ENCODE data around the gene HSPA13.

HSPA13 gene

GRCh38 chr21:14382835-14383595, at the start of gene HSPA13:
HSPA13 (minus strand) TSS chr21:14383146; CDS start chr21:14383119, 27 bp downstream.
- TF ChIP-seq Cebpa-rat (IDR thresholded peaks at IDR 0.05): no peak
- Histone ChIP-seq H3K27ac (peak within 1 kb of the TSS; percentile 77 to 93 (median 86)), H3K4me1 (peaks cover 21 to 43% (median 36%) of the 10 kb centered on the region in 10 experiments)

GRCh38 chr21:14418920-14419319, 36.0 kb upstream of the HSPA13 start:
- Histone ChIP-seq H3K27me3 (no peaks in the 10 kb centered on the region), H3K9ac (no peak overlapping the region), H4K20me1 (no peaks in the 10 kb centered on the region), H3K9me3 (replicated peaks in 1 of 11) (peaks cover 36 to 55% (median 47%) of the 10 kb centered on the region in 11 experiments), H3K36me3 (0 out of 22 replicates have a peak, but pooled peaks cover 0 to 4% (median 0%) of the 10 kb centered on the region in 11 experiments), H3K27ac (no peak overlapping the region), H3K4me2 (no peak overlapping the region), H3K4me3 (no peak overlapping the region), H3K4me1 (peaks cover 0 to 19% (median 0%) of the 10 kb centered on the region in 10 experiments; a peak in 8 of 20 replicates)
- TF ChIP-seq Cebpa-rat (IDR thresholded peaks at IDR 0.05): no peak

More at GRCh38 chr21:14382835-14383595, at the start of gene HSPA13:
- peaks cover 0 to 28% (median 14%) of the 10 kb centered on the region in 11 experiments; a peak in 13 of 22 replicates for H4K20me1 ChIP-seq
- H3K4me2 ChIP-seq: peak within 1 kb of the TSS; percentile 85 to 96 (median 90)
- peaks cover 8 to 32% (median 18%) of the 10 kb centered on the region in 11 experiments for H3K36me3 ChIP-seq
- H3K9ac ChIP-seq: peak within 1 kb of the TSS; percentile 84 to 92 (median 87)
- no peaks in the 10 kb centered on the region for H3K9me3 ChIP-seq (replicated peaks in 1 of 11)
- peak within 1 kb of the TSS; percentile 88 to 95 (median 92) for H3K4me3 ChIP-seq
- no peaks in the 10 kb centered on the region for H3K27me3 ChIP-seq

GRCh38 chr21:14414932-14415508, 32.1 kb upstream of the HSPA13 start:
- H3K9me3 ChIP-seq (replicated peaks in 1 of 11): peaks cover 31 to 42% (median 35%) of the 10 kb centered on the region in 11 experiments
- no peak for TF ChIP-seq Cebpa-rat (IDR thresholded peaks at IDR 0.05)
- H3K27ac ChIP-seq: peak overlapping the region in 1 of 11 experiments; percentile 3; a peak in 2 of 22 replicates
- H3K4me3 ChIP-seq: no peak overlapping the region
- peaks cover 0 to 28% (median 0%) of the 10 kb centered on the region in 10 experiments; a peak in 8 of 20 replicates for H3K4me1 ChIP-seq
- H3K9ac ChIP-seq: no peak overlapping the region
- no peaks in the 10 kb centered on the region for H4K20me1 ChIP-seq
- no peaks in the 10 kb centered on the region for H3K27me3 ChIP-seq
- H3K36me3 ChIP-seq: 0 out of 22 replicates have a peak, but pooled peaks cover 0 to 4% (median 0%) of the 10 kb centered on the region in 11 experiments
- H3K4me2 ChIP-seq: peak overlapping the region in 6 of 11 experiments; percentile 6 to 74 (median 44); a peak in 8 of 22 replicates

- Histone ChIP-seq H3K27me3 (no peaks in the 10 kb centered on the region), H3K9ac (no peak overlapping the region), H3K9me3 (replicated peaks in 1 of 11) (peaks cover 0 to 6% (median 0%) of the 10 kb centered on the region in 11 experiments; a peak in 1 of 22 replicates), H3K4me2 (no peak overlapping the region), H3K36me3 (no peaks in the 10 kb centered on the region), H3K4me3 (no peak overlapping the region), H3K4me1 (0 out of 20 replicates have a peak, but pooled peaks cover 0 to 5% (median 0%) of the 10 kb centered on the region in 10 experiments), H3K27ac (no peak overlapping the region), H4K20me1 (no peaks in the 10 kb centered on the region)
- TF ChIP-seq Cebpa-rat (IDR thresholded peaks at IDR 0.05): no peak
These were observed 23.0 kb upstream of the HSPA13 start for GRCh38 chr21:14405962-14406361.

GRCh38 chr21:14405225-14405624, 22.3 kb upstream of the HSPA13 start:
- no peaks in the 10 kb centered on the region for H3K27me3 ChIP-seq
- H3K4me2 ChIP-seq: no peak overlapping the region
- H4K20me1 ChIP-seq: no peaks in the 10 kb centered on the region
- no peak overlapping the region for H3K4me3 ChIP-seq
- no peak for TF ChIP-seq Cebpa-rat (IDR thresholded peaks at IDR 0.05)
- no peak overlapping the region for H3K27ac ChIP-seq
- H3K9ac ChIP-seq: no peak overlapping the region
- peaks cover 0 to 6% (median 0%) of the 10 kb centered on the region in 11 experiments; a peak in 1 of 22 replicates for H3K9me3 ChIP-seq (replicated peaks in 1 of 11)
- 0 out of 20 replicates have a peak, but pooled peaks cover 0 to 5% (median 0%) of the 10 kb centered on the region in 10 experiments for H3K4me1 ChIP-seq
- H3K36me3 ChIP-seq: no peaks in the 10 kb centered on the region

- H3K4me3 ChIP-seq: no peak overlapping the region
- no peak for TF ChIP-seq Cebpa-rat (IDR thresholded peaks at IDR 0.05)
- 0 out of 20 replicates have a peak, but pooled peaks cover 0 to 5% (median 0%) of the 10 kb centered on the region in 10 experiments for H3K4me1 ChIP-seq
- H3K4me2 ChIP-seq: no peak overlapping the region
- no peaks in the 10 kb centered on the region for H3K36me3 ChIP-seq
- H3K27me3 ChIP-seq: no peaks in the 10 kb centered on the region
- no peak overlapping the region for H3K27ac ChIP-seq
- peaks cover 0 to 5% (median 0%) of the 10 kb centered on the region in 11 experiments; a peak in 4 of 22 replicates for H3K9me3 ChIP-seq (replicated peaks in 1 of 11)
- H4K20me1 ChIP-seq: no peaks in the 10 kb centered on the region
- H3K9ac ChIP-seq: no peak overlapping the region
These were observed 20.9 kb upstream of the HSPA13 start for GRCh38 chr21:14403681-14404318.

- TF ChIP-seq Cebpa-rat (IDR thresholded peaks at IDR 0.05): no peak
- H3K4me2 ChIP-seq: no peak overlapping the region
These were observed 18.3 kb upstream of the HSPA13 start for GRCh38 chr21:14401217-14401616.

GRCh38 chr21:14388282-14388681, 5.3 kb upstream of the HSPA13 start:
- Histone ChIP-seq H3K27ac (no peak overlapping the region), H3K4me3 (no peak overlapping the region), H4K20me1 (no peaks in the 10 kb centered on the region), H3K9me3 (replicated peaks in 1 of 11) (no peaks in the 10 kb centered on the region), H3K36me3 (no peaks in the 10 kb centered on the region), H3K9ac (no peak overlapping the region), H3K27me3 (no peaks in the 10 kb centered on the region), H3K4me1 (peaks cover 6 to 12% (median 8%) of the 10 kb centered on the region in 10 experiments; a peak in 18 of 20 replicates), H3K4me2 (no peak overlapping the region)
- no peak for TF ChIP-seq Cebpa-rat (IDR thresholded peaks at IDR 0.05)

More at GRCh38 chr21:14401217-14401616, 18.3 kb upstream of the HSPA13 start:
- no peaks in the 10 kb centered on the region for H3K27me3 ChIP-seq
- H4K20me1 ChIP-seq: no peaks in the 10 kb centered on the region
- H3K27ac ChIP-seq: no peak overlapping the region
- H3K36me3 ChIP-seq: no peaks in the 10 kb centered on the region
- H3K9ac ChIP-seq: no peak overlapping the region
- H3K4me3 ChIP-seq: no peak overlapping the region
- H3K4me1 ChIP-seq: 0 out of 20 replicates have a peak, but pooled peaks cover 0 to 5% (median 0%) of the 10 kb centered on the region in 10 experiments
- H3K9me3 ChIP-seq (replicated peaks in 1 of 11): peaks cover 0 to 5% (median 0%) of the 10 kb centered on the region in 11 experiments; a peak in 4 of 22 replicates
